Stimulated activated naive CD4-positive, alpha-beta T cell treated with Interleukin-2 at 50 U/mL for 16 hours (primary cell): ENCODE results near the gene MRPS18A.
"Not testable (repeated sequence)": the region's sequence is repeated elsewhere in the genome, so short reads cannot be mapped to it uniquely, and the experiment has no call there.

Experiments used
- DNase-seq: peaks from one replicate; lab custom pipeline; 2025; lab: John Stamatoyannopoulos, UW

MRPS18A gene

GRCh38 chr6:43717389-43717788, 29.8 kb upstream of the MRPS18A start:
- no peak for DNase-seq

GRCh38 chr6:43716099-43716498, 28.5 kb upstream of the MRPS18A start:
- DNase-seq: no peak

DNA sequence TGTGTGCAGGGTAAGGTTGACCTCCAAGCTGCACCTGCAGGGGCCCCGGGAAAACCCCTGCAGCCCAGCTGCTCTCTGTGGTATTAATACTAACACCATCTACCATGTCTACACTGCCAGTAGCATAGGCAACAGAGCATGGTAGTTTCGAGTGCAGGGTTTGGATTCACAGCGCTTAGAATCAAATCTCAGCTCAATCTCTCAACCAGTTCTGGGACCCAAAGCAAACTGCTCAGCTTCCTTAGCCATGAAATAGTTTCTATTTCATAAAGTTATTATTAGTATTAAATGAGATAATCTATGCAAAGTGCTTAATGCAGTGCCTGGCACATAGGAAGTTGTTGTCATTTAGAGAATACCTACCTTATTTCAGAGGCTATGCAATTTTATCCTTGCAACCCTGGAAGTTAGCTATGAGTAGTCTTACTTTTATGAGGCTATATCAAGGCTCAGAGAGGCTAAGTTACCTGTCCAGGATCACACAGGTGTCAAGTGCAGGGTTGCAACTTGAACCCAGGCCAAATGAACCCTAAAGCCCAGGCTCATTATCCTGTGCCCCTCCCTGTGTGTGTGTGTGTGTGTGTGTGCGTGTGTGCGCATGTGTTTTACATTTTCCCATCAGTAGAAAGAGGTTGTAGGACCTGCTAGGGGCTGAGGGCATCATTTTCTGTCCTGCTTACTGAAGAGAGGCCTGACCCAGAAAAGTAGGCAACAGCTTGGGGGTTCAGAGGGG, 27.6 kb upstream of the MRPS18A start:
- DNase-seq: no peak

DNA sequence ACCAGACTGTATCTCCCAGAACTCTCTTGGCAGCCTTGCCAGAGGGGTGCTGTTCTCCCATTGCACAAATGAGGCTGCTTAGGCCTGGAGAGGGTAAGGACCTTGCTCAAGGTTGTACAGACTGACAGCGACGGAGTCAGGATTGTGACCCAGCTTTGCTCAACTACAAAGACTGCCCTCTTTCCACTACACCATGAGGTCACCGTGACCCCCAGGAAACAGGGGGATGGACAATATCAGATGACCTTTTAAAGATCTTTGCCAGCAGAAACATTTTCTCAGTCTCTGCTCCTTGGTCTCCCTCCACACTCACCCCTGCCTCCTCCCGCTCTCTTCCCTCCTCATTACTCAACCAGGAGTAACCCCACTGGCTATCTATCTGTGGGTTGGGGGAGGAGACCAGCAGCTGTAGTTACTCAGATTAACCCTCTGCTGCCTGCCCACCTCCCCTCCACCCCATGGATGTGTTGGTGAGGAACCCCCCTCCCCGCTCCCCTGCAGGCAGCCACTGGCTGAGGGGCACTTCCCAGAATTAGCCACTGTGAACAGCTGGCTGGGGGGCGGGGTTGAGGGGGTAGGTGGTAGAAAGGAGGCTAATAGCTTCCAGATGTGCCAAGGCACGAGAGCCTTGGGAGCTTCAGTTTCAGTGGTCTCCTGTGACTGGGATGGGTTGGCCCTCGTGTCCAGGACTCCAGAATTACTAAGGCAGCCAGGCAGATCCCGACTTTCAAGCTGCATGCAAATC, 26.9 kb upstream of the MRPS18A start:
- DNase-seq: no peak

- DNase-seq: no peak
Observed at GRCh38 chr6:43713643-43714310, 26.2 kb upstream of the MRPS18A start.

GRCh38 chr6:43712579-43712978, 25.0 kb upstream of the MRPS18A start:
- no peak for DNase-seq

DNA sequence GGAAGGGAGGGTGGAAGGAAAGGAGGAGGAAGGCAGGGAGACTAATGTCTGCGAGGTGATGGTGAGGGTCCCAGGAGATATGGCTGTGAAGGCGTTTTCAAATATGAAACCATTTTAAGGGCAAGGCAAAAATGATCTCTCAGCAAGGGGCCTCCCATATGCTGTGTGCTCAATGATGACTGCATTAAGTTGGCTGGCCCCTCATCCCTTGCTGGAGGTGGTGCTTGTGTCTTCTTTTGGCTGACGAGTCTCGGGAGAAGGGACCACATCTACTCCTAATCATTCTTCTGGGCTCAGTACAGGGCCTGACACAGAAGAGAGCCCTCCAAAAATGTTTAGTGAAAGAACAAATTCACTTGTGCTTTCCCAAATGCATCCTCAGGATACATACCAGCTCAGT, 23.0 kb upstream of the MRPS18A start:
- DNase-seq: no peak

GRCh38 chr6:43709654-43710303, 22.2 kb upstream of the MRPS18A start:
- DNase-seq: no peak

- no peak for DNase-seq
Observed at GRCh38 chr6:43708860-43709653, 21.5 kb upstream of the MRPS18A start.

- DNase-seq: no peak
Observed at GRCh38 chr6:43707767-43708166, 20.2 kb upstream of the MRPS18A start.

- no peak for DNase-seq
Observed at GRCh38 chr6:43707269-43707668, 19.7 kb upstream of the MRPS18A start.

DNA sequence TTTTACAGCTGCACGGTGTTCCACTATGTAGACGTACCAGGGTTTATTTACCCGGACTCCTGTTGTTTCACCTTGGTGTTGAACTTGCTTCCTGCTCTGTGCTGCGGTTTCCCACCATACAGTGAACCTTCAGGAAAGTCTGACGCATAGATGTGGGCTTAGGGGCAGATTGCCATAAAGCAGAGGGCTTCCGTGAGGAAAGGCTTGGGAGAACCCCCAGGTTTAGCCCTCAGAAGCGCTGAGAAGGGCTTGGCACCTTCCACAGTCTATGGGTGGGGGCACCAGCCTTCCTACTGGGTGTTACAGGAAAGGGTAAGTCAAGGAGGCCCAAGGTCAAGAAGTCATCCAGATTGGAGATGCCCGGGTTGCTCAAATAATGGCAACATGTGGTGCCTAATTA, 19.2 kb upstream of the MRPS18A start:
- DNase-seq: no peak

- DNase-seq: no peak
Observed at GRCh38 chr6:43705996-43706395, 18.4 kb upstream of the MRPS18A start.

DNA sequence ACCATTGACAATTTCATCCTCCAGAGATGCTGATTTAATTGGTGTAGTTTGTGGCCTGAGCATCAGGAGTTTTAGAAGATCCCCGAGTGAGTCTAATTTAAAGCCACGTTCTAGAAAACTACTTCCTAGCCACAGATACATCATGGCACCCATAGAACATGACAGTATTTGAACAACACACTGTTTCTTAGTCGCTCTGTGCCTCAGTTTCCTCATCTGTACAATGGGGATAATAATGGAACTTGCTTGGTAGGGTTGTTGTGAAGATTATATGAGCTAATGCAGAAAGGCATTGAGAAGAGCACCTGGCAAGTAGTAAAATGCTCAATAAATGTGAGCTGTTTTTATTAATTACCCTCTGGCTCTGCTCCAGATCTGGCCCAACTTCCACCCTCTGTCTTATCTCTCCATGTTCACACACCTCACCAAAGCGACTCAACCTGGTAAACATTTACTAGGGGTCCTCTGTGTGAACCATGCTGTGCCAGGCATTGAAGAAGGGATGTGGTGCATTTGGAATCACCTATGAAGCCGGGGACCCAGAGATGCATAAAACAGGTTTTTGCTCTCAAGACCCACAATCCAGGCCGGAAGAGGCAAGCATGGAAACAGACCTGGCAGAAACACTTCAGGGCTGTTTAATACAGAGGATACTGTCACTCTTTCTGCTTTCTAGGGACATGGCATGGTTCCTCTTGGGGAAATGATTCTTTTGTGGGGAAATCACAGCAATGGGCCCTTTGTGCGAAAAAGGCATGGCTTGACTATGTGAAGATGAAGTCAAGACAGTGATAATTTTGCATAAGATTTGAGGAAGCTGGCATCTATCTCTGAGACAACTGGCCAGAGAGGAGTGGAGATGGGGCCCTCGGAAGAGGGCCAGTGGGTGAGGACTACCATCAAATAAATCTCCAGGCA, 16.2 kb upstream of the MRPS18A start:
- DNase-seq: no peak

- peak; percentile 12 for DNase-seq
Observed at GRCh38 chr6:43702534-43703440, 15.2 kb upstream of the MRPS18A start.

DNA sequence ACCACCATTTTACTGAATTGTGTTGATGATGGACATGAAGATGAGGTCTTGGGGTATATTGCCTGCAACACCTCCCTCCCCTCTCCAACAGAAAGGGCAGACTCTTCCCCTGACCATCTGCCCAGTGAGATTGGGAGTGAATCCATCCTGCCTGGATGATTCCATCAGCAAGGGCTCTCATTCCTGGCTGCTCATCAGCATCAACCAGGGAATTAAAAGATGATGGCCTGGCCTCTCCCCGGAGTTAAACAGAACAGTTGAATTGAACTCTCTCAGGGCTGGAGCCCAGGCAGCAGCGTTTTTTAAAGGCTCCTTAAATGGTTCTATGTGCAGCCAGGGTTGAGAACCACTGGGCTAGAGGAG, 14.6 kb upstream of the MRPS18A start:
- no peak for DNase-seq

GRCh38 chr6:43700939-43701560, 13.5 kb upstream of the MRPS18A start:
- DNase-seq: not testable (repeated sequence)

DNA sequence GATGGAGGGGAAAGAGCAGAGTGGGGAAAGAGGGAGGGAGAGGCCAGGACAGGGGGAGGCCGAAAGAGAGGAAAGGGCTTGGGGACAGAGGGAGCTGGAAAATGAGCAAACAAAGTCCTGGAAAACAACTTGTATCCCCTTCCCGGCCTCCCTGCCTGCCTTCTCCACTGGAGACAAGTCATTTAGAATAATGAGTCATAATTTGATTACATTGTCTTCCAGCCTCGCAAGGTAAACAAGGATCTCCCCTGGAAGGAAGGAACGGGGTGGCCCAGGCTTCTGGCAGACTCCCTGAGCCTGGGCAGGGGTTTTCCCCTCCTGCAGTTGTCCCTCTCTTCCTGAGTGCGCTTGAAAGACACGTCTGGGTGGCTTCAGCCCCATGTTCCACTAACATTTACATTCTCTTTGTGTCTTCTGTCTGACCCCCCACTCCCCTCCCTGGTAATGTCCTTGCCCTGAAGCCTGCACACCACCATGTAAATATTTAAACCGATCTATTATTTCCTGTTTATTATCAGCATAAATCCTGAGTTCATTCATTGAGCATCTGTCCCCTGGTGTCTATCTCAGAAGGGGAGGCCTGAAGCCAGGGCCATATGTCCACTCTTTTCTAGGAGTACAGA, 12.1 kb upstream of the MRPS18A start:
- DNase-seq: no peak
